Mesodermal cell (in vitro differentiated cells): ENCODE results near the gene RALGPS1.

Source experiments
- H3K27ac ChIP-seq: 2 replicates; pipeline ENCODE4 v1.7.0; 2013; ENCODE audit warnings: mild to moderate bottlenecking, low read depth, low read length, moderate library complexity; ENCODE audit not compliant: severe bottlenecking
- H3K36me3 ChIP-seq: 2 replicates; pipeline ENCODE4 v1.7.1; 2013; ENCODE audit warnings: mild to moderate bottlenecking, low read length, moderate library complexity; ENCODE audit not compliant: control insufficient read depth, insufficient read depth
- H3K4me1 ChIP-seq: one replicate; pipeline ENCODE4 v1.7.1; 2013; ENCODE audit warnings: mild to moderate bottlenecking, low read length; ENCODE audit not compliant: insufficient read depth, control insufficient read depth, poor library complexity, severe bottlenecking
- H3K4me3 ChIP-seq: 2 replicates; pipeline ENCODE4 v1.7.0; 2013; ENCODE audit warnings: low read length, control low read depth, mild to moderate bottlenecking; ENCODE audit not compliant: insufficient read depth, poor library complexity, severe bottlenecking; ENCODE audit errors: extremely low read depth
- H3K9me3 ChIP-seq: 2 replicates; pipeline ENCODE4 v1.7.1; 2013; ENCODE audit warnings: mild to moderate bottlenecking, low read length, moderate library complexity; ENCODE audit not compliant: control insufficient read depth
- WGBS, 2 experiments: methylation state at CpG; one replicate each; pipeline ENCODE4 v1.1.5; 2013; ENCODE audit warnings: missing lambda C conversion rate in 2 of 2; ENCODE audit not compliant: insufficient coverage in 2 of 2; 5-methylcytosine and 5-hydroxymethylcytosine counted together

The RALGPS1 gene

DNA sequence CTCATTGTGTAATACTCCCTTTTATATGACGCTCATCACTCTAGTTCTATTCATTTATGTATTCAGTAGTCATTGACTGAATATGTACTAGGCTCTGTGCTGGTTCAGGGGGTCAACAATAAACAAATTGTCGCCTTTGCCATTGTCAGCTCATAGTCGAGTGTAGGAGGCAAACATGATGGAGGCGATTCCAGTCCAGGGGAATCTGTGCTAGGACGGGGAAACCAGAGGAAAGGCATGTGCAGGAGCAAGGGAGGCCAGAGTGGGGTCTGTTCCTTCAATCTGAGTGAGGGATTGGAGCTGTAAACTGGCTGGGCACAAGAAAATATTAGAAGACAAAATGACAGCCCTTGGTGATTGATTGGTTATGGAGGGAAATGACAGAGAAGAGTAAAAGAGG lies 123.9 kb downstream of the RALGPS1 start:
- Histone ChIP-seq H3K4me3 (no peak overlapping the region), H3K9me3 (no peaks in the 10 kb centered on the region)
- WGBS, 2 experiments, result 81 to 89% methylated on average over 4 to 5 of the region's 5 CpGs

DNA sequence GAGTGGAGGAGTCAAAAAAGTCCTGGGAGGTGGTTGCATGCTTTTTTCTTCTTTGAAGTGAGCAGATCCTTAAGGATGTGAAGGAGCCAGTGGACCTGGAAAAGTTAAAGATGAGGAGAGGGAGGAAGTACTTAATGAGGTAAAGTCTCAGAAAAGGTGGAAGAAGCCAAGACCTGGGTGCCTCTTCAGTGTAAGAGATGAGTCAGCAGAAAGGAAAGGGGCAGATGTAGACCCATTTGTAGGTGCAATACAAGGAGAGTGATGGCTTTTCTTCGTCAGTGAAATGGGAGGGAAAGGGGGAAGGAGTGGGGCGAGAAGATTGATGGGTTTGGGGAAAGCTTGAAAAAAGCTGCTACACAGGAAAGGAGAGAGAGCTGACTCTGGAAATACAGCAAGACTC lies 124.9 kb downstream of the RALGPS1 start:
- H3K9me3 ChIP-seq, result no peaks in the 10 kb centered on the region
- no peak overlapping the region for H3K27ac ChIP-seq
- H3K36me3 ChIP-seq, result no peaks in the 10 kb centered on the region
- no peaks in the 10 kb centered on the region for H3K4me1 ChIP-seq
- no peak overlapping the region for H3K4me3 ChIP-seq
- 81 to 87% methylated on average over 2 of the region's 2 CpGs for WGBS, 2 experiments

More for the DNA sequence above, 123.9 kb downstream of the RALGPS1 start:
- Histone ChIP-seq H3K27ac (no peak overlapping the region), H3K4me1 (no peaks in the 10 kb centered on the region), H3K36me3 (no peaks in the 10 kb centered on the region)

- no peak overlapping the region for H3K27ac ChIP-seq
- no peaks in the 10 kb centered on the region for H3K36me3 ChIP-seq
- H3K4me1 ChIP-seq, result peaks cover 7% of the 10 kb centered on the region
- no peak overlapping the region for H3K4me3 ChIP-seq
- no peaks in the 10 kb centered on the region for H3K9me3 ChIP-seq
- WGBS, 2 experiments, result no CpG with 5 or more reads among the region's 1 CpG
Observed at GRCh38 chr9:127045148-127045547, 130.6 kb downstream of the RALGPS1 start.

DNA sequence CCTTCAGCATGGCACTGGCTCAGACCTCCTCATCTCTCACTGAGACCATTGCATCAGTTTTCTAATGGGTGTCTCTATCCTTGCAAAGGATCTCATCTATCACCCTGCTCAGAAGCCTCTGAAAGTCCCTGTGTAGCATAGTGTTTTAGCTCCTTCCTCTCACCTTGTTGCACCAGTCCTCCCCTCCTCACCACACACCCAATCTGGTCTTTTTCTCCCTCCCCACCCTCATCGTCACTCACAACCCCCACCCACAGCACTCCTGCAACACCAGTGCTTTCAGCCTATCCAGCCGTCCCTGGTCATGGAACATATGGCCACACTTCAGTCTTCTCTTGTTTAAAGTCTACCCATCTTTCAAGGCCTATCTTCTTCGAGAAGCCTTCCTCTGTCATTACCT lies 133.4 kb downstream of the RALGPS1 start:
- Histone ChIP-seq H3K4me1 (peaks cover 7% of the 10 kb centered on the region), H3K36me3 (no peaks in the 10 kb centered on the region), H3K27ac (no peak overlapping the region), H3K4me3 (no peak overlapping the region), H3K9me3 (no peaks in the 10 kb centered on the region)
- WGBS, 2 experiments, result 90 to 97% methylated on average over 3 of the region's 3 CpGs

DNA sequence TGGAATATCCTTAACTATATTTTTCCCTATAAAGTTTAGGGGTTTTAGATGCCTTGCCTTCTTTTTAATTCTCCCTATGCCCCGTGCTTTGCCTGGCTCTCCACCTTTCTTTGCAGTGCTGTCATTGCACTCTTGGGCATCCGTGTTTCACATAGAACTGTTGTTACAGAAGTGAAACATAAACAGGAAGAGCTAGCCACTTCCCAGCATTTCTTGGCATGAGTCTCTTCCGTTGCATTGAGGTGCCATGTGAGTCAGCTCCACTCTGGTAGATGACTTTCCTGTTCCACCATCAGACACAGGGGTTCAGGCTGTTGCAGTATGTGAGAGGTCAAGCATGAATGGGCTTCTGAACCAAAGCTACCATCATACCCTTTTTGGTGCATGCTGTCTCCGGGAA lies 134.5 kb downstream of the RALGPS1 start:
- H3K4me3 ChIP-seq, result no peak overlapping the region
- H3K9me3 ChIP-seq, result no peaks in the 10 kb centered on the region
- H3K36me3 ChIP-seq, result no peaks in the 10 kb centered on the region
- H3K27ac ChIP-seq, result no peak overlapping the region
- WGBS, 2 experiments, result 60 to 93% methylated on average over 1 to 4 of the region's 4 CpGs
- peaks cover 7% of the 10 kb centered on the region for H3K4me1 ChIP-seq

DNA sequence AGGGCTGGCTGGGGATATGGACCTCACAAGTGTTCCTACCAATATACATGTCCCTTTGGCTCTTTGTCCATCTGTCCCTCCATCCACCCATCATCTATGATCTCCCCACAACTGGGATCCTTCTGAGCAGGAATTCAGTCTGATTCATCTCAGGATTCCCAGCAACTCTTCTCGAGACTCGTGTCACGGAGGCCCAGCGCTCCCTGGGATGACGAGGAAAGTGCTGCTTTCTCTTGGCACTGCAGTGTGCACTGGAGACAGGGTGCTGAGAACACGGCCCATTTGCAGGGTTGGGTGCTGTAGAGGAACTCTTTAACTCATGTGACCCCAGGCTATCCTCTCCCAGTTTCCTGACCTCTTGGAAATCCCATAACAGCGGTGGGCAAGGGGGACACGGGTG lies 135.0 kb downstream of the RALGPS1 start:
- Histone ChIP-seq H3K36me3 (no peaks in the 10 kb centered on the region), H3K27ac (no peak overlapping the region), H3K4me1 (peaks cover 7% of the 10 kb centered on the region), H3K4me3 (no peak overlapping the region), H3K9me3 (no peaks in the 10 kb centered on the region)
- WGBS, 2 experiments, result 91 to 98% methylated on average over 6 of the region's 8 CpGs

GRCh38 chr9:127050152-127050551 lies 135.6 kb downstream of the RALGPS1 start:
- H3K4me3 ChIP-seq, result no peak overlapping the region
- WGBS, 2 experiments, result 94 to 100% methylated on average over 2 to 3 of the region's 3 CpGs
- H3K9me3 ChIP-seq, result no peaks in the 10 kb centered on the region
- peaks cover 7% of the 10 kb centered on the region for H3K4me1 ChIP-seq
- H3K27ac ChIP-seq, result no peak overlapping the region
- H3K36me3 ChIP-seq, result no peaks in the 10 kb centered on the region

DNA sequence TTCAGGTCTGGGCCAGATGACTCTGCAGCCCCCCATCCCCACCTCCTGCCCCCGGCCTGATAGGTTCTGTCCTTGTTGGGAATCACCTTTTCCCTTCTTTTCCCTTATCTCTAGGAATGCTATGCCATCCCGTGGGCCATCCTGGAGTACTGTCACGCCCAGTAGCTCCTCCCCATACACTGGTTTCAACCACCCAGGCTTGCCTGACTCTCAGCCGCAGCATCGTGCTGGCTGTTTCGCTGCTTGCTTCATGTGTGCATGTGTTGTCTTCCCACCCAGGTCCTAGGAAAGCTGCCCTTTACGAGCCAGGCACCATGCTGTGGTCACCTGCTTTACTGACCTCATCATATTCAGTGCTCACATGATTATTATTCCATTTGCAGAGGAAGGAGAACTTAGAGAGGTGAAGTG lies 136.0 kb downstream of the RALGPS1 start:
- H3K4me1 ChIP-seq, result peaks cover 7% of the 10 kb centered on the region
- H3K4me3 ChIP-seq, result no peak overlapping the region
- WGBS, 2 experiments, result 89 to 100% methylated on average over 2 to 6 of the region's 7 CpGs
- no peaks in the 10 kb centered on the region for H3K36me3 ChIP-seq
- no peaks in the 10 kb centered on the region for H3K9me3 ChIP-seq
- no peak overlapping the region for H3K27ac ChIP-seq

DNA sequence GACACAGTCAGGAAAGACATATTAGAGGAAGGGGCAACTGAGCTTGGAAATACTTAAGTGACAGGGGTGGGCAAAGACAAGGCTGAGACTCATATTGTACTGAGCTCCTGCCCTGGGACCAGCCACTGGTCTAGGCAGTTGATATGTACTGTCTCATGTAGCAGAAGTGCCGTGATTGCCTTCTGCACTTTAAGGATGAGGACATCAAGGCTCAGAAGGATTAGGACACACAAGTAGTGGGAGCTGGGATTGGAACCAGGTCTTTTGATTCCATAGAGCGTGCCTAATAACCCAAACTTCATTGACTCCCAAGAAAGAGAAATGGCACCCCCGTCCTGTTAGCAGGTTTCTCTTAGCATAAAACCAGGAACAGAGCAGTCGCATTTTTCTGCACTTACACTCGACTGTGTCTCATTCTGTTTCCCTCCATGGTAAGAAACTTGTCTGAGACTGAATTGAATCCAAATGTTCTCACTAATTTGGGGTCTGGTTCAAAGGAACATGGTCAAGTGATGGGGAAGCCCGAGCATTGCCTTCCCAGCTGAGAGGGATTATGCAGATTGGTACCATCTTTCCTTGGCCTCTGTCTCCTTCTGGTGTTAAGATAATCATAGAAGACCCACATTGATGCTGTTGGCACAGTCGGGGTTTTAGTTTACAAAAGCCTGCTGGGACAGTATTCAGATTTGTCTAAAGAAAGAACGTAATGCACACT lies 137.5 kb downstream of the RALGPS1 start:
- Histone ChIP-seq H3K36me3 (no peaks in the 10 kb centered on the region), H3K9me3 (no peaks in the 10 kb centered on the region), H3K27ac (no peak overlapping the region), H3K4me3 (no peak overlapping the region), H3K4me1 (peaks cover 7% of the 10 kb centered on the region)
- 94 to 96% methylated on average over 7 to 8 of the region's 8 CpGs for WGBS, 2 experiments

DNA sequence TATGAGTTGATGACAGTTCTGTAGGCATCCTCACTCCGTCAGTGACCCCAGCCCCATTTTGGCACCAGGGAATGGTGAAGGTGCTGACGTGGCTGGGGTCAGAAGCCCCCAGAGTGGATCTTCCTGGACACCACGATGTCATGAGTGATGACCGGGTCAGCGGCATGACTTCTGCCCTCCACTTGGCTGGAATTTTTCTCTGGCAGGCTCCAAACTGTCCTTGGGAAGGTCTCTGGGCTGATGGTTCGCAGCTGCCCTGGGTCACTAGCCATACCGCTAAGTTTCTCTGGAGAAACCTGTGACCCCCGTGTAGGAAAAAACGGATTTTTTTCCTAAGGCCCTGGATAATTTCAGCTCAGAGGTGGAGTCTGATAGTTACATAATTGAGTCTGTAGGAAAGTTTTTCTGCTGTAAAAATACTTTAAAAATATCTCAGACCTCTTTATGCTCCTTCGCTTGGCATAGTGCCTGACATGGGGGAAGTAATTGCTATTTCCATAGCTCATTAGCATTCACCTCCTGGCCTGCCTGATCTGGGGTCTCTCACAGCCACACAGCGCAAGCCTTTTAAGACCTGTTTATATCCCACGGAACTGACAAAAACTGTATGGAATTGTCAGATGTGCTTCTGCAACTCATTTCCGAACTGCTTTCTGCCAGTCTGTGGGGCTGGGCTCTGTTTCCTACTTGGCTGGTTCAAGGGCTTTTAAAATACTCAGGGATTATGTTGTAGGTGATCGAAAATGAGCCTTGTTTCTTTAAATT lies 138.7 kb downstream of the RALGPS1 start:
- H3K27ac ChIP-seq, result no peak overlapping the region
- 89 to 91% methylated on average over 9 to 13 of the region's 14 CpGs for WGBS, 2 experiments

DNA sequence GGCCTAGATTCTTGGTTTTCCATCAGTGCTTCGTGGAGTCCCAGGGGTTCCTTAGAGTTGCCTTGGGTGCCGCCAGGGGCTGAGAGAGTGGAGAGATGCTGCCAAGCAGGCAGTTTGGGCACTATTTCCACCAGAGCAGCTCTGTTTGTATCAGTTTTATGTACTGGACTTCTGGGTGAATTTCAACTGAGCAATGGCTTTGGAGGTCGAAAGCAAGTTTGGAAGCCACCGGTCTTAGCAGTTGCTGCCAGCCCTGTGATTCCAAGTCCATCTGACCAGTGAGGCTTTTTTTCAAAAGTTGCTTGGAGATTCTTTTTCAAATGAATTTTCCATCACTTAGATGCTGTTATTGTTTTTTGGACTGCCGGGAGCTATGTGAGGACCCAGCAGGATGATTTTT lies 139.4 kb downstream of the RALGPS1 start:
- peaks cover 6% of the 10 kb centered on the region for H3K4me1 ChIP-seq
- no peak overlapping the region for H3K4me3 ChIP-seq
- H3K27ac ChIP-seq, result no peak overlapping the region
- H3K9me3 ChIP-seq, result no peaks in the 10 kb centered on the region
- WGBS, 2 experiments, result 89 to 100% methylated on average over 4 of the region's 5 CpGs
- H3K36me3 ChIP-seq, result no peaks in the 10 kb centered on the region

More for the DNA sequence above, 138.7 kb downstream of the RALGPS1 start:
- Histone ChIP-seq H3K4me1 (peaks cover 7% of the 10 kb centered on the region), H3K4me3 (no peak overlapping the region), H3K9me3 (no peaks in the 10 kb centered on the region), H3K36me3 (no peaks in the 10 kb centered on the region)
